Measurements from ENCODE around the gene PTPN1. TPM values are rescaled to one million over a fixed set of nuclear protein-coding genes. Genes with fewer than 3 reads are reported as not detected.

The PTPN1 gene
- total and polyA plus RNA-seq, 2 of the 13 experiments (the other 11 are each of a cell fraction or from before 2014, with no cell fraction given) = 17.7 to 37.2 TPM

- CTCF ChIA-PET (ENCODE audit: low intra/inter-chr PET ratio, low total read pairs) = interaction anchor here (4.4 to 6.2 kb wide), 2 partner anchors 97 to 390 kb away, joined by 45 read pairs; no protein-coding TSS in a partner anchor
- TF ChIP-seq ATF3 (CRISPR knock-in tag; IDR thresholded peaks at IDR 0.05) (no peak), ZSCAN25 (CRISPR knock-in tag; IDR thresholded peaks at IDR 0.05) (no peak), ZNF331 (CRISPR knock-in tag; IDR thresholded peaks at IDR 0.05) (no peak), REL (CRISPR knock-in tag; conservative IDR thresholded peaks at IDR 0.05) (no peak), ZBTB21 (CRISPR knock-in tag; IDR thresholded peaks at IDR 0.05) (no peak), WIZ (CRISPR knock-in tag; IDR thresholded peaks at IDR 0.05) (no peak), ZNF510 (CRISPR knock-in tag; IDR thresholded peaks at IDR 0.05; ENCODE audit: low read depth) (no peak), ZMYM3 (CRISPR knock-in tag; IDR thresholded peaks at IDR 0.05) (no peak), PHF20 (CRISPR knock-in tag; IDR thresholded peaks at IDR 0.05) (no peak), ZSCAN31 (CRISPR knock-in tag; IDR thresholded peaks at IDR 0.05; ENCODE audit: low read depth) (no peak), ZNF552 (CRISPR knock-in tag; IDR thresholded peaks at IDR 0.05; ENCODE audit: borderline replicate concordance) (no peak), E2F1 (CRISPR knock-in tag; IDR thresholded peaks at IDR 0.05) (no peak), ZNF574 (CRISPR knock-in tag; IDR thresholded peaks at IDR 0.05) (peak; percentile 30; the same call in 1 of the 2 replicates), TMF1 (CRISPR knock-in tag; IDR thresholded peaks at IDR 0.05; ENCODE audit: low read depth) (no peak), ZNF543 (CRISPR knock-in tag; IDR thresholded peaks at IDR 0.05) (no peak)
- TF ChIP-seq, protein P1, sequence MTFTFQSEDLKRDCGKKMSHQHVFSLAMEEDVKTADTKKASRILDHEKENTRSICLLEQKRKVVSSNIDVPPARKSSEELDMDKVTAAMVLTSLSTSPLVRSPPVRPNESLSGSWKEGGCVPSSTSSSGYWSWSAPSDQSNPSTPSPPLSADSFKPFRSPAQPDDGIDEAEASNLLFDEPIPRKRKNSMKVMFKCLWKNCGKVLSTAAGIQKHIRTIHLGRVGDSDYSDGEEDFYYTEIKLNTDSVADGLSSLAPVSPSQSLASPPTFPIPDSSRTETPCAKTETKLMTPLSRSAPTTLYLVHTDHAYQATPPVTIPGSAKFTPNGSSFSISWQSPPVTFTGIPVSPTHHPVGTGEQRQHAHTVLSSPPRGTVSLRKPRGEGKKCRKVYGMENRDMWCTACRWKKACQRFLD (CRISPR knock-in tag; IDR thresholded peaks at IDR 0.05; ENCODE audit: borderline replicate concordance) = no peak
These were observed 65.9 kb downstream of the PTPN1 start for GRCh38 chr20:50575865-50576720.

More at GRCh38 chr20:50575865-50576720, 65.9 kb downstream of the PTPN1 start:
- Histone ChIP-seq H3K79me2 (ENCODE audit: insufficient read depth, low read length) (no peaks in the 10 kb centered on the region), H4K20me1 (ENCODE audit: insufficient read depth, low read length) (no peaks in the 10 kb centered on the region), H3K27me3 (ENCODE audit: control insufficient read depth in 1 of 2, insufficient read depth in 2 of 2, low read length in 2 of 2) (no peaks in the 10 kb centered on the region), H3K4me2 (ENCODE audit: low read depth, low read length) (no peak overlapping the region), H3K36me3 (replicated peaks in 1 of 2; ENCODE audit: control insufficient read depth in 1 of 2, insufficient read depth in 2 of 2, low read length in 2 of 2) (peaks cover 47 to 89% of the 10 kb centered on the region in 2 experiments), H2AFZ (ENCODE audit: low read length) (no peak overlapping the region), H3K27ac (ENCODE audit: extremely low read length, insufficient read depth, low read length) (no peak overlapping the region), H3K9ac (ENCODE audit: insufficient read depth, low read depth, low read length) (no peak overlapping the region), H3K9me3 (ENCODE audit: low read length) (no peaks in the 10 kb centered on the region), H3K4me3 (replicated peaks in 1 of 3; ENCODE audit: insufficient read depth in 1 of 3, low read depth in 2 of 3, low read length in 3 of 3) (no peak overlapping the region), H3K4me1 (ENCODE audit: insufficient read depth, low read length) (peaks cover 8% of the 10 kb centered on the region)
- FAIRE-seq = peak; percentile 94
- in situ Hi-C loops (cut with HindIII; ENCODE audit: extremely low pct_ligation_motif_present, low pct_unique_long_range_greater_than_20kb) (loop anchor here (5.0 kb wide), 1 partner anchor 389 kb away; no protein-coding TSS in a partner anchor), intact Hi-C loops (cut with micrococcal nuclease; ENCODE audit: unreplicated experiment) (loop anchor here (1.0 kb wide), 1 partner anchor 98 kb away; no protein-coding TSS in a partner anchor)
- WGBS (ENCODE audit: low lambda C conversion rate) = 77% methylated on average over 12 of the region's 12 CpGs
- BruUV-seq (replicated peaks) = no TSS peak
- peak; percentile 63 for DNase-seq (ENCODE audit: low spot score)
- POLR2A ChIA-PET = interaction anchor here (1.5 kb wide), 1 partner anchor 388 kb away, joined by 8 read pairs; no protein-coding TSS in a partner anchor
- peak; percentile 91 for ATAC-seq
